SIG-M5 (cell line): ENCODE results near the gene POLR1G.

Source experiments
- DNase-seq: peaks from one replicate; lab custom pipeline; 2025; lab: John Stamatoyannopoulos, UW

Gene POLR1G

GRCh38 chr19:45406226-45407090 is at the start of gene POLR1G:
POLR1G (plus strand) TSS chr19:45406644; CDS start chr19:45406697, 53 bp downstream.
- peak; percentile 39 for DNase-seq

GRCh38 chr19:45356760-45357444 is 49.5 kb upstream of the POLR1G start:
- DNase-seq: no peak

GRCh38 chr19:45357445-45357783 is 49.0 kb upstream of the POLR1G start:
- DNase-seq: no peak

- no peak for DNase-seq
These were observed 48.1 kb upstream of the POLR1G start for GRCh38 chr19:45358213-45358792.

GRCh38 chr19:45361608-45362007 is 44.8 kb upstream of the POLR1G start:
- DNase-seq: no peak

- no peak for DNase-seq
These were observed 44.2 kb upstream of the POLR1G start for GRCh38 chr19:45362291-45362690.

GRCh38 chr19:45363861-45364459 is 42.5 kb upstream of the POLR1G start:
- DNase-seq: no peak

- DNase-seq: no peak
These were observed 41.7 kb upstream of the POLR1G start for GRCh38 chr19:45364696-45365095.

- DNase-seq: no peak
These were observed 38.3 kb upstream of the POLR1G start for GRCh38 chr19:45368127-45368526.

GRCh38 chr19:45368737-45369340 is 37.6 kb upstream of the POLR1G start:
- DNase-seq: no peak

- DNase-seq: peak; percentile 65
These were observed 35.8 kb upstream of the POLR1G start, which contains the start of gene ERCC2 for GRCh38 chr19:45370410-45371204. ERCC2 (minus strand) TSS chr19:45370573; CDS start chr19:45370540, 33 bp downstream.

GRCh38 chr19:45376045-45376724 is 30.3 kb upstream of the POLR1G start:
- DNase-seq: no peak

- no peak for DNase-seq
These were observed 26.3 kb upstream of the POLR1G start for GRCh38 chr19:45380107-45380506.

GRCh38 chr19:45382426-45382825 is 24.0 kb upstream of the POLR1G start:
- DNase-seq: no peak

GRCh38 chr19:45385392-45386221 is 20.8 kb upstream of the POLR1G start:
- no peak for DNase-seq

GRCh38 chr19:45391346-45391745 is 15.1 kb upstream of the POLR1G start:
- no peak for DNase-seq

- DNase-seq: no peak
These were observed 14.4 kb upstream of the POLR1G start for GRCh38 chr19:45391871-45392665.

GRCh38 chr19:45395821-45396617 is 10.4 kb upstream of the POLR1G start:
- DNase-seq: no peak
